Stimulated activated CD4-positive, alpha-beta T cell treated with anti-CD3 and anti-CD28 coated beads, Interleukin-1b, Interleukin-23, amount 100 ng/mL, for 4 hours (primary cell): ENCODE measurements around the gene MYADM.
"Not testable (repeated sequence)": the region's sequence is repeated elsewhere in the genome, so short reads cannot be mapped to it uniquely, and the experiment has no call there.

Experiments used
- DNase-seq, 2 donors: peaks; one replicate each; pipeline ENCODE4 v3.0.0-alpha.2; 2020; ENCODE audit warnings: low read depth in 2 of 2

Gene MYADM

GRCh38 chr19:53868892-53869804, 1.5 kb downstream of the MYADM start:
- DNase-seq, result peak; percentile 67 to 71

GRCh38 chr19:53869805-53870484, 2.3 kb downstream of the MYADM start:
- not testable (repeated sequence) for DNase-seq

- DNase-seq, result no peak
These were observed 2.8 kb downstream of the MYADM start for GRCh38 chr19:53870485-53870844.

GRCh38 chr19:53871454-53871853, 3.8 kb downstream of the MYADM start:
- DNase-seq, result no peak

- no peak for DNase-seq
These were observed 5.1 kb downstream of the MYADM start for GRCh38 chr19:53872762-53873161.

GRCh38 chr19:53873773-53874605, 6.3 kb downstream of the MYADM start:
- DNase-seq, result no peak

GRCh38 chr19:53874606-53874990, 6.9 kb downstream of the MYADM start:
- DNase-seq, result no peak

- DNase-seq, result no peak
These were observed 8.1 kb downstream of the MYADM start for GRCh38 chr19:53875602-53876325.

- DNase-seq, result no peak
These were observed 9.1 kb downstream of the MYADM start for GRCh38 chr19:53876651-53877224.

GRCh38 chr19:53877361-53877766, 9.7 kb downstream of the MYADM start:
- DNase-seq, result no peak

GRCh38 chr19:53878776-53879139, 11.1 kb downstream of the MYADM start:
- no peak for DNase-seq

GRCh38 chr19:53879140-53880081, 11.7 kb downstream of the MYADM start:
- peak; percentile 58 to 70 for DNase-seq

- no peak for DNase-seq
These were observed 13.2 kb downstream of the MYADM start for GRCh38 chr19:53880711-53881481.

- peak in 1 of 2 donors; percentile 46 for DNase-seq
These were observed 14.1 kb downstream of the MYADM start, which contains the start of gene PRKCG for GRCh38 chr19:53881482-53882390. Gene PRKCG, plus strand, starts transcription at chr19:53882197. Its CDS starts 298 bp downstream, at chr19:53882495.

GRCh38 chr19:53882391-53883050, 14.8 kb downstream of the MYADM start:
- DNase-seq, result no peak

- no peak for DNase-seq
These were observed 15.6 kb downstream of the MYADM start for GRCh38 chr19:53883231-53883661.

- no peak for DNase-seq
These were observed 16.1 kb downstream of the MYADM start for GRCh38 chr19:53883741-53884140.
